Hematopoietic multipotent progenitor cell treated with erythropoietin and hydrocortisone succinate and interleukin-3 and kit ligand, for 6 days (in vitro differentiated cells): ENCODE measurements around the gene PRPF40A.
A peak's percentile ranks its signal among the peaks of the same experiment; 100 is the strongest.
"Not testable (repeated sequence)": the region's sequence is repeated elsewhere in the genome, so short reads cannot be mapped to it uniquely, and the experiment has no call there.

ENCODE experiments used
- DNase-seq: peaks from one replicate; pipeline ENCODE4 v3.0.0-alpha.2; 2015

The PRPF40A gene

GRCh38 chr2:152717228-152718075 lies at the start of gene PRPF40A:
PRPF40A (minus strand) TSS chr2:152717461; CDS start chr2:152717439, 22 bp downstream.
- peak; percentile 98 for DNase-seq

GRCh38 chr2:152766928-152767327 lies 49.7 kb upstream of the PRPF40A start:
- no peak for DNase-seq

- DNase-seq = no peak
Observed at GRCh38 chr2:152763651-152764050, 46.4 kb upstream of the PRPF40A start.

- not testable (repeated sequence) for DNase-seq
Observed at GRCh38 chr2:152763208-152763607, 45.9 kb upstream of the PRPF40A start.

GRCh38 chr2:152762202-152762601 lies 44.9 kb upstream of the PRPF40A start:
- no peak for DNase-seq

- no peak for DNase-seq
Observed at GRCh38 chr2:152761214-152761613, 44.0 kb upstream of the PRPF40A start.

- DNase-seq = no peak
Observed at GRCh38 chr2:152759290-152760072, 42.2 kb upstream of the PRPF40A start.

GRCh38 chr2:152755029-152755428 lies 37.8 kb upstream of the PRPF40A start:
- no peak for DNase-seq

GRCh38 chr2:152747751-152748150 lies 30.5 kb upstream of the PRPF40A start:
- not testable (repeated sequence) for DNase-seq

- DNase-seq = peak; percentile 58
Observed at GRCh38 chr2:152743002-152743401, 25.7 kb upstream of the PRPF40A start.

- DNase-seq = peak; percentile 87
Observed at GRCh38 chr2:152740743-152741328, 23.6 kb upstream of the PRPF40A start.

- DNase-seq = not testable (repeated sequence)
Observed at GRCh38 chr2:152739705-152740104, 22.4 kb upstream of the PRPF40A start.

- DNase-seq = no peak
Observed at GRCh38 chr2:152738438-152738837, 21.2 kb upstream of the PRPF40A start.

GRCh38 chr2:152737509-152737908 lies 20.2 kb upstream of the PRPF40A start:
- not testable (repeated sequence) for DNase-seq

- DNase-seq = peak; percentile 78
Observed at GRCh38 chr2:152730591-152731333, 13.5 kb upstream of the PRPF40A start.

GRCh38 chr2:152729844-152730243 lies 12.6 kb upstream of the PRPF40A start:
- peak; percentile 53 for DNase-seq

GRCh38 chr2:152723918-152724317 lies 6.7 kb upstream of the PRPF40A start:
- DNase-seq = no peak

GRCh38 chr2:152722639-152723038 lies 5.4 kb upstream of the PRPF40A start:
- not testable (repeated sequence) for DNase-seq

GRCh38 chr2:152720794-152721193 lies 3.5 kb upstream of the PRPF40A start:
- no peak for DNase-seq

- peak; percentile 93 for DNase-seq
Observed at GRCh38 chr2:152718909-152719645, 1.8 kb upstream of the PRPF40A start.

GRCh38 chr2:152718076-152718908 lies 1.0 kb upstream of the PRPF40A start, which contains the start of gene ARL6IP6:
ARL6IP6 (plus strand) TSS chr2:152718620; CDS start chr2:152718625, 5 bp downstream.
- peak; percentile 96 for DNase-seq
